DOHH2 (cell line): Measurements from ENCODE around the gene RRBP1.

ENCODE experiments used
- H3F3A ChIP-seq: fragments of 200-600 bp; sonication (generic), shearing (Covaris generic); 2 replicates; pipeline ENCODE4 v1.6.0; 2016; ENCODE audit warnings: antibody characterized with exemption, mild to moderate bottlenecking; ENCODE audit not compliant: control insufficient read depth, insufficient read depth
- H3K27ac ChIP-seq: fragments of 200-600 bp; sonication (generic); 2 replicates; pipeline ENCODE4 v1.5.1; 2014; ENCODE audit warnings: low read depth, mild to moderate bottlenecking, low read length, moderate library complexity
- H3K27me3 ChIP-seq: fragments of 200-600 bp; sonication (generic); 2 replicates; pipeline ENCODE4 v1.6.1; 2014; ENCODE audit warnings: mild to moderate bottlenecking, low read length, mixed read lengths; ENCODE audit not compliant: control insufficient read depth
- H3K36me3 ChIP-seq: fragments of 200-600 bp; sonication (generic); 2 replicates; pipeline ENCODE4 v1.6.1; 2014; ENCODE audit warnings: mild to moderate bottlenecking, low read length, moderate library complexity, mixed read lengths; ENCODE audit not compliant: control insufficient read depth
- H3K4me1 ChIP-seq: fragments of 200-600 bp; sonication (generic); 2 replicates; pipeline ENCODE4 v1.6.1; 2014; ENCODE audit warnings: mild to moderate bottlenecking, low read length, mixed read lengths; ENCODE audit not compliant: control insufficient read depth
- H3K4me2 ChIP-seq: fragments of 200-600 bp; sonication (generic); 2 replicates; pipeline ENCODE4 v1.6.0; 2014; ENCODE audit warnings: mild to moderate bottlenecking, low read length, moderate library complexity
- H3K4me3 ChIP-seq: fragments of 200-600 bp; sonication (generic); 2 replicates; pipeline ENCODE4 v1.5.1; 2014; ENCODE audit warnings: mild to moderate bottlenecking, low read length, mixed read lengths
- H3K79me2 ChIP-seq: fragments of 200-600 bp; sonication (generic); 2 replicates; pipeline ENCODE4 v1.6.1; 2014; ENCODE audit warnings: mild to moderate bottlenecking, low read length, mixed read lengths; ENCODE audit not compliant: control insufficient read depth
- H3K9me2 ChIP-seq: fragments of 200-600 bp; sonication (generic); replicated peaks from 2 replicates; pipeline ENCODE4 v1.6.1; 2014; ENCODE audit warnings: mild to moderate bottlenecking, low read length, mixed read lengths; ENCODE audit not compliant: control insufficient read depth
- H3K9me3 ChIP-seq: fragments of 200-600 bp; sonication (generic); 2 replicates; pipeline ENCODE4 v1.6.1; 2014; ENCODE audit warnings: antibody characterized with exemption, low read length, mixed read lengths; ENCODE audit not compliant: control insufficient read depth, insufficient read depth
- H4K20me1 ChIP-seq: fragments of 200-600 bp; sonication (generic); 2 replicates; pipeline ENCODE4 v1.6.0; 2014; ENCODE audit warnings: low read depth, mild to moderate bottlenecking, antibody characterized with exemption, low read length, moderate library complexity; ENCODE audit not compliant: control insufficient read depth, insufficient read depth
- EZH2phosphoT487 ChIP-seq: fragments of 200-600 bp; sonication (generic); IDR thresholded peaks from 2 replicates; pipeline ENCODE4 v1.6.1; 2017; ENCODE audit warnings: borderline replicate concordance, mild to moderate bottlenecking, antibody characterized with exemption, low read length, moderate library complexity, mixed read lengths
- TF ChIP-seq, protein P1 (sequence below): fragments of 200-600 bp; sonication (generic); IDR thresholded peaks from one replicate; pipeline ENCODE4 v1.5.1; 2014; ENCODE audit warnings: antibody characterized with exemption, mild to moderate bottlenecking, low read depth, low read length; ENCODE audit not compliant: poor library complexity, severe bottlenecking

Gene RRBP1

DNA sequence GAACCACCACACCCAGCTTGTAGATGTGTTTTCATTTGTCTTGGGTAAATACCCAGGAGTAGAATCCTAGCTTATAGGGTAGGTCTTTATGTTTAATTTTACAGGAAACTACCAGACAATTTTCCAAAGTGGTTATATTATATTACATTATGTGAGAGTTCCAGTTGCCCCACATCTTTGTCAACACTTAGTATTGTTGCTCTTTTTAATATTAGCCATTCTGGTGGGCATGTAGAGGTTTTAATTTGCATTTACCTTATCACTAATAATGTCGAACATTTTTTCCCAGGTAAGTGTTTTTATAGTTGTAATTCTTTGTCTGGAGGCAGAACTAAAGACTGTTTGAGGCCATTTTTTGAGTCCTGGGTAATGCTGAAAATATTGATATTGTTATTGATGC, 14.2 kb upstream of the RRBP1 start:
- peaks cover 4% of the 10 kb centered on the region for H3K27me3 ChIP-seq
- no peaks in the 10 kb centered on the region for H3F3A ChIP-seq
- H3K27ac ChIP-seq = no peak overlapping the region
- no peaks in the 10 kb centered on the region for H3K9me2 ChIP-seq
- H3K4me3 ChIP-seq = no peak overlapping the region
- no peak overlapping the region for H3K4me2 ChIP-seq
- H3K4me1 ChIP-seq = no peaks in the 10 kb centered on the region
- TF ChIP-seq EZH2phosphoT487 = no peak
- TF ChIP-seq, protein P1, sequence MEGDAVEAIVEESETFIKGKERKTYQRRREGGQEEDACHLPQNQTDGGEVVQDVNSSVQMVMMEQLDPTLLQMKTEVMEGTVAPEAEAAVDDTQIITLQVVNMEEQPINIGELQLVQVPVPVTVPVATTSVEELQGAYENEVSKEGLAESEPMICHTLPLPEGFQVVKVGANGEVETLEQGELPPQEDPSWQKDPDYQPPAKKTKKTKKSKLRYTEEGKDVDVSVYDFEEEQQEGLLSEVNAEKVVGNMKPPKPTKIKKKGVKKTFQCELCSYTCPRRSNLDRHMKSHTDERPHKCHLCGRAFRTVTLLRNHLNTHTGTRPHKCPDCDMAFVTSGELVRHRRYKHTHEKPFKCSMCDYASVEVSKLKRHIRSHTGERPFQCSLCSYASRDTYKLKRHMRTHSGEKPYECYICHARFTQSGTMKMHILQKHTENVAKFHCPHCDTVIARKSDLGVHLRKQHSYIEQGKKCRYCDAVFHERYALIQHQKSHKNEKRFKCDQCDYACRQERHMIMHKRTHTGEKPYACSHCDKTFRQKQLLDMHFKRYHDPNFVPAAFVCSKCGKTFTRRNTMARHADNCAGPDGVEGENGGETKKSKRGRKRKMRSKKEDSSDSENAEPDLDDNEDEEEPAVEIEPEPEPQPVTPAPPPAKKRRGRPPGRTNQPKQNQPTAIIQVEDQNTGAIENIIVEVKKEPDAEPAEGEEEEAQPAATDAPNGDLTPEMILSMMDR = no peak
- no peaks in the 10 kb centered on the region for H4K20me1 ChIP-seq
- H3K36me3 ChIP-seq = no peaks in the 10 kb centered on the region
- no peaks in the 10 kb centered on the region for H3K79me2 ChIP-seq
- H3K9me3 ChIP-seq = peaks cover 8% of the 10 kb centered on the region; the same call in 1 of the 2 replicates

DNA sequence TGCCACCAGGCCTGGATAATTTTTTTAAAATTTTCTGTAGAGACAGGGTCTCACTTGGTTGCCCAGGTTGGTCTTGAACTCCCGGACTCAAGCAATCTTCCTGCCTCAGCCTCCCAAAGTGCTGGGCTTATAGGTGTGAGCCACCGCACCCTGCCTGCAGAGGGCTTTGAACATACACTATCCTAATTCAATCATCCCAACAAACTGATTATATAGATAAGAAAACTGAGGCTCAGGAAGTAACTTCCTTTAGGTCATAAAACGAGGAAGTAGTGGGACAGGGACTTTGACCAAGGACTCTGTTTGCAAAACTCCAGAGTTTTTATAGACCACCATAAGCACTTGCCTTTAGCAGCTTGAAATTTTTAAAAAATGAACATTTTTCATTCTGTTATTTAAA, 12.7 kb upstream of the RRBP1 start:
- Histone ChIP-seq H3K27me3 (peaks cover 16% of the 10 kb centered on the region), H3K9me3 (peaks cover 8% of the 10 kb centered on the region; the same call in 1 of the 2 replicates)

GRCh38 chr20:17693444-17694001, 11.5 kb upstream of the RRBP1 start:
- no peak overlapping the region for H3K27ac ChIP-seq
- H3K4me1 ChIP-seq = no peaks in the 10 kb centered on the region
- peaks cover 8% of the 10 kb centered on the region; the same call in 1 of the 2 replicates for H3K9me3 ChIP-seq
- no peak overlapping the region for H3K4me3 ChIP-seq
- H3K36me3 ChIP-seq = no peaks in the 10 kb centered on the region
- no peak overlapping the region for H3K4me2 ChIP-seq
- TF ChIP-seq, protein P1 = no peak
- no peak for TF ChIP-seq EZH2phosphoT487
- no peaks in the 10 kb centered on the region for H3K79me2 ChIP-seq
- no peaks in the 10 kb centered on the region for H3F3A ChIP-seq
- H3K27me3 ChIP-seq = peaks cover 21% of the 10 kb centered on the region
- H4K20me1 ChIP-seq = no peaks in the 10 kb centered on the region
- no peaks in the 10 kb centered on the region for H3K9me2 ChIP-seq

More for the DNA sequence above, 12.7 kb upstream of the RRBP1 start:
- Histone ChIP-seq H4K20me1 (no peaks in the 10 kb centered on the region), H3K4me3 (no peak overlapping the region), H3K4me2 (no peak overlapping the region), H3K4me1 (no peaks in the 10 kb centered on the region), H3F3A (no peaks in the 10 kb centered on the region), H3K36me3 (no peaks in the 10 kb centered on the region), H3K27ac (no peak overlapping the region), H3K9me2 (no peaks in the 10 kb centered on the region), H3K79me2 (no peaks in the 10 kb centered on the region)
- TF ChIP-seq, protein P1 = no peak
- TF ChIP-seq EZH2phosphoT487 = no peak
